NCI-H345 treated with DMSO at 0.1 percent for 48 hours (cell line): ENCODE measurements around the gene RARRES2.

Experiments used
- DNase-seq: peaks from one replicate; lab custom pipeline; 2025; ENCODE audit not compliant: unreplicated experiment; lab: John Stamatoyannopoulos, UW

RARRES2 gene

GRCh38 chr7:150377196-150377595 is 35.8 kb upstream of the RARRES2 start:
- DNase-seq: no peak

GRCh38 chr7:150376560-150376959 is 35.1 kb upstream of the RARRES2 start:
- no peak for DNase-seq

- no peak for DNase-seq
Measured at GRCh38 chr7:150375662-150376521, 34.5 kb upstream of the RARRES2 start.

- DNase-seq: no peak
Measured at GRCh38 chr7:150374472-150374871, 33.0 kb upstream of the RARRES2 start.

GRCh38 chr7:150374026-150374425 is 32.6 kb upstream of the RARRES2 start:
- DNase-seq: no peak

DNA sequence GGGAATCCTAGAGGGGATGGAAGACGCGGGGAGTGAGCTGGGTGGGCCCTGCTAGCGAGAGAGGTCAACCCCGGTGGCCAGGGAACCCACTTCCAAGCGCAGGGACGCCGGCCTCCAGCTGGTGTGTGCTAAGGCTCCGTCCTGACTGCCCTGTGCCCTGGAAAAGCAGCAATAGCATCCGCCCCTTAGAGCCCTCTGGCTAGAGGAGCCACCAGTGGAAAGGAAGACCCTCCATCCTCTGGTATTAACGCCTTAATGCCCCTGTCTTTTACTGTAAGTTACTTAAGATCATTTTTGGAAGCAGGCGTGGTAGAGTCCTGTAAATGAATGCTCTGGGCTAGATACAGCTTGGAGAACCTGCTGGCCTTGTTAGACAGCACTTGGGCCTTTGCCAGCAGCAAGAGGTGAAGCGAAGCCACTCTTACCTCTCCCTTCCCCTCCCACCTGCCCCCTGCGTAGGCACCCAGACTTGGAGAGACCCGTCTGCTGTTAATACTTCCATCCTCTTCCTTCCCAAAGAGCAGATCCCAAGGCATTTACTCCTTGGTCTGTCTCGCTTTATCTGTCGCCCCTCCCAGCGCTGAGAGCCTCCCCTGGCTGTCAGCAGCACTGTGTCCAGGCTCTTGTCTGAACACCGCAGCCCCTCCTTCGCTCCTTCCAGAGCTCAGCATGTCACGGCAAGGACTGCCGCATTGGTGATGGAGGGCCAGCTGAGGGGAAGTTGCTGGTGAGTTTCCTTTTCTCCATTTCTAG is 31.8 kb upstream of the RARRES2 start:
- DNase-seq: no peak

GRCh38 chr7:150372271-150373048 is 31.0 kb upstream of the RARRES2 start:
- no peak for DNase-seq

GRCh38 chr7:150371996-150372270 is 30.5 kb upstream of the RARRES2 start:
- DNase-seq: no peak

- no peak for DNase-seq
Measured at GRCh38 chr7:150371131-150371995, 29.9 kb upstream of the RARRES2 start.

DNA sequence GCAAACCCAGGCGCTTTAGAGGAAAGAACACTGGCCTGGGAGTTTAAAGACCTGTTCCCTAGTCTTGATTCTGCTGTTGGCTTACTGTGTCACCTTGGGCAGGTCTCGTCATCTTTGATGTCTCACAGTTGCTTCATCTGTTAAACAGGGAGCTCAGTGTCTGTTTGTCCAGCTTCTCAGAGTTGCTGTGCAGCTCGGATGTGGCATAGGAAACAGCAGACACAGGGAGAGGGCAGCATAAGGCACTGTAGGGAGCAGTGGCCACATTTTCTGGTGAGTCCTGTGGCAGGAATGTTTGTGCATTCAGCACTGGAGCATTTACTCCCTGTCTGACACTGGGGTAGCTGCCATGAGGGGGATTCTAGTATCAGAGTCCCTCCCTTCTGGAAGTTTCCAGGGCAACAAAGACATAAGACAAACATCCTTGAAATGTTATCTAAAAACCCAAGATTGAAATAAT is 29.2 kb upstream of the RARRES2 start:
- DNase-seq: no peak

DNA sequence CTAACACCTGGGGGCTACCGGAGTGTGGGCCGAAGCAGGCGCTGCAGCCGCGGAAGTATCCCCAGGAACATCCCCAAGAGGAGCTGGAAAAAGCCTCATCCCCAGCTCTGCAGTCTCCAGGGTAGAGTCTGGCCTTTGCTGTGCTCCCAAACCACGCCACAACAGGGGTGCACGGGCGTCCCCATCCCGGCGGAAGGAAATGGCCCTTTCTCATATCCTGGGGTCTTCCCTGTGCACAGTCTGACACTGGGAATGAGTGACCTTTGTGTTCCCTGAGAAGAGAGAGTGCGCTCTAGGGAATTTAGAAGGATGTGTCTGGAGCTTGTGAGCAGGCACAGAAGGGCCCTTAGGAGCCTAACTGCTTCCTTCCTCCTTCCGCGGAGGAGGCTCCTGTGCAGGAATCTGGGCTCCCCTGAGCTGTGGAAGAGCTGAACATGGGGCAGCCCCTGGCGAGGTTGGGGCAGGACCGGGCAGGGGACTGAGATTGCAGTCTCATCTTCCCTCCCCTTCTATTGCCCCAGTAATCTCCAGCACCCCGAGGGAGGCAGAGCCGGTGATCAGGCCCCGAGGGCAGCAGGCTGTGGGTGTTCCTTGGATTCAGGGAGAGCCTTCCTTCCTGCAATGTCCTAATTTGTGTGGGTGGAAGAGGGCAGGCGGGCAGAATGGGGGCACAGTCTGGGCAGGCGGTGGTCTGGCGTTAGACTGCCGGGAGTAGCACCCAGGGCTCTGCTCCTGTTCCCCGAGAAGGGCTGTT is 28.5 kb upstream of the RARRES2 start:
- DNase-seq: no peak

DNA sequence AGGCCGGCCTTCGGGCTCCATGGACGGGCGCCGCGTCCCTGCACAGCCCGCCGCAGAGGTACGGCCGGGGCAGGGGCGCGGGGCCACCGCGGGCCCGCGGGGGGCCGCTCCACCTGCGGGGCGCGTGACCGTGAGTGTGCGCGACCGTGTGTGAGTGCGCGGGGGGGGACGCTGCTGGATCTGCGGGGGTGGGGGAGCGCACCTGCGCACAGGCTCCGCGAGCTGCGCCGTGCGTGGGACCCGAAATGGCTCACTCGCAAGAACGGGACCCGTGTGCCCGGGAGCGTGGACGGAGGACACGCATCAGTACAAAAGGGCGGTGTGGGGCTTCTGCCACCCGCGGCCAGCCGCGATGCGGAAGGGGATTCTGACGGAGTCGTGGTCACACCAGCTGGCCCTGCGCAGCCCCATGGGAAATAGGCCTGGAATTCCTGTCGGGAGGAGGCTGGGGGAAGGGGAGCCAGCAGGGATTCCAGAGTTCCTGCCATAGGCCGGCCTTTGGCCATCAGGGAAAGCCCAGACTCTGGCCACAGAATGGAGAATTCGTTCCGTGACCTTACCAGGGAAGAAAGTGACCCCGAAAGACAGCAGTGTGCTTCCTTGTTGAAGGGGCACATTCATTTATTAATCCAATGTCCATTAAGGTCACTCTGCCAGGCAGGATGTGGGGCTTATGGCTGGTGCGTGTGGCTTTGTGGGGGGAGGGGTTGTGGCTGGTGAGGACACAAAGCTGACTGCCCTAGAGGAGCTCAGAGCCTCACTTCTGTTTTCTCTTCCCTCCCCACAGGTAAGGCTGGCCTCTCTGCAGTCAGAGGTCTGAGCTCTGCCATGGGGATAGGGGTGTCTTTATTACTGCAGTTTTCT is 27.7 kb upstream of the RARRES2 start:
- DNase-seq: no peak

DNA sequence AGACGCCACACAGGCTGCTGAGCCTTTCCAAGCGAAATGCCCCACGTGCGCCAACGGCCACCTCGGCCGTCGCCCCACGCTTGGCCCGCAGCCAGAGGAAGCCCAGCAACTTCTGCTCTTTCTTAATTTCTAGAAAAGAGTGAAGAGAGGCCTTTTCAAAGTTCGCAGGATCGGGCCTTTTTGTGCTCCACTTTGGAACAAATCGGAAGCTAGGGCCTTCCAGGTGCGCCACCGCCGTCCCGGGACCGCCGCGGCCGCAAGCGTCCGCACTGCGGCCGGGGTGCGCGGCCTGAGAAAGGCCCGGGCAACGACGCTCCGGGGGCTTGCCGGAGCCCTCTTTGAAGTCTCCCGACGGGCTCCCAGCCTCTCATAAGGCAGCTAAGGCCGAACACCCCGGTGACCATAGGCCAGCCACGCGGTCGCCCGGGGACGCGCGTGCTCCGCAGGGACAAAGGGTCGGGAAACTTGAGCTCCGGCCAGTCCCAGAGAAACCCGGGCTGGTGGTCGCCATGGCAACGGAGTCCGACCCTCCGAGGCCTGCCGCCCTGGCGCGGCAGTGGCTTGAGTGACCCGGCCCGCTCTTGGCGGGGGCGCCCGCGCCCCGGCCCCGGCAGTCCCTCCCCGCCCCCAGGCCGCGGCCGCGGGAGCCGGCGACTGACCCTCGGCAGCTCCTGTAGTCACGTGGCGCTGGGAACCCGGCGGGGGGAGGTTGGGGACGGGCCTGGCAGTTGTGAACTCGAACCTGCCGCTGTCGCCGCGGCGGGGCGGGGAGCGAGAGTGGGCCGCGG is 26.9 kb upstream of the RARRES2 start, which contains the start of gene REPIN1:
Gene REPIN1, plus strand, starts transcription at position 727 of the 788 bp plus-strand sequence. CDS start 890 bp downstream, outside the sequence.
- no peak for DNase-seq

DNA sequence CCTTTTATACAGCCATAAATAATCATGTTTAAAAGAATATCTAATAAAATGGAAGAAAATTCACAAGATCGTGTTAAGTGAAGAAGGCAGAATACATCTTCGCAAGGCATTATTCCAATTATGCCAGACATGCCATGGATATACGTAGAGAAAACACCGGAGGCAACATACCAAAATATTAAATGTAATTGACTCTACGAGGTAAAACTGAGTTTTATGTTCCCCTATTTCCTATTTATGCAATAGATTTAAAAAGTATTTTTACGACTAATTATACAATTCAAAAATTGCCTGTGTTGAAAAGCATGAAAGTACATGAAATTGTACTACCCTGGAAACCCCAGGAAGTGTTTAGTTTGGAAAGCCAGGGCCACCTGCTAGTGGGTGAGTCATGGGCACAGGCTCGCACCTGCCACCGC is 26.3 kb upstream of the RARRES2 start:
- DNase-seq: peak; percentile 73

- no peak for DNase-seq
Measured at GRCh38 chr7:150365673-150366398, 24.4 kb upstream of the RARRES2 start.

GRCh38 chr7:150365194-150365593 is 23.8 kb upstream of the RARRES2 start:
- no peak for DNase-seq

- no peak for DNase-seq
Measured at GRCh38 chr7:150363872-150364271, 22.4 kb upstream of the RARRES2 start.
